ENCODE measurements around the gene CGB8. TPM values are rescaled to one million over a fixed set of nuclear protein-coding genes. Genes with fewer than 3 reads are reported as not detected.
A peak's percentile ranks its signal among the peaks of the same experiment; 100 is the strongest.
"Not testable (repeated sequence)": the region's sequence is repeated elsewhere in the genome, so short reads cannot be mapped to it uniquely, and the experiment has no call there.

CGB8 gene
- total RNA-seq, 3 donors from 2014 or later (not counting 1 experiment from before 2014, with no cell fraction given): not detected

DNA sequence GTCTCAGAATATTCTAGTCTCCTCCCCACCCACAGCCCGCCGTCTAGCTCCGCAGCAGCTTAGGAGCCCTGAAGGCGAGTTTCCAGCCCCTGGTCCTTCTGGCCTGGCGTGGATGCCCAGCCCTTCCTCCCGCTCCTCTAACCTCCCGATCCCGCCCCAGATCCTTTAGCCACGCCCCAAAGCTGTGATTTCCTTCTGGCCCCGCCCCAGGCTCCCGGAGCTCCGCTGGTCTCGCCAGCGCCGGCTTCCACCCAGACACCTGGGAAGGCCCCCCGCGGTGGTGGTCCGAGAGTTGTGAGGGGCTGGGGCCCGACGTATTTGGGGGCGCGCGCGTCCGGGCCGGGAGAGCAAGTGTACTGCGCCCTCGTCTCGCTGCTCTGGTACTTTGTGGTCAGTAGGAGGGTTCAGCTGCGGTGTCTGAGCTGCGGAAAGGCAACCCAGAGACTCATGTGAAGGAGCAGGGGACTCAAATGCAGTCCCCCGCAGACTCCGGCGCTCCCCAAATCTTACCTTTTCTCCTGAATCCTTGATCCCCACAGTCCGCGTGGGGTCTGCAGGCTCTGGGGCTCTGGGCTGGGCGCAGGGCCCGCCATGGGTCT is 8.8 kb upstream of the CGB8 start, which contains the start of gene CGB7:
CGB7 (minus strand) TSS at position 114 of the 599 bp plus-strand sequence. CDS start 2,374 bp downstream, outside the sequence.
- TF ChIP-seq, protein P1, sequence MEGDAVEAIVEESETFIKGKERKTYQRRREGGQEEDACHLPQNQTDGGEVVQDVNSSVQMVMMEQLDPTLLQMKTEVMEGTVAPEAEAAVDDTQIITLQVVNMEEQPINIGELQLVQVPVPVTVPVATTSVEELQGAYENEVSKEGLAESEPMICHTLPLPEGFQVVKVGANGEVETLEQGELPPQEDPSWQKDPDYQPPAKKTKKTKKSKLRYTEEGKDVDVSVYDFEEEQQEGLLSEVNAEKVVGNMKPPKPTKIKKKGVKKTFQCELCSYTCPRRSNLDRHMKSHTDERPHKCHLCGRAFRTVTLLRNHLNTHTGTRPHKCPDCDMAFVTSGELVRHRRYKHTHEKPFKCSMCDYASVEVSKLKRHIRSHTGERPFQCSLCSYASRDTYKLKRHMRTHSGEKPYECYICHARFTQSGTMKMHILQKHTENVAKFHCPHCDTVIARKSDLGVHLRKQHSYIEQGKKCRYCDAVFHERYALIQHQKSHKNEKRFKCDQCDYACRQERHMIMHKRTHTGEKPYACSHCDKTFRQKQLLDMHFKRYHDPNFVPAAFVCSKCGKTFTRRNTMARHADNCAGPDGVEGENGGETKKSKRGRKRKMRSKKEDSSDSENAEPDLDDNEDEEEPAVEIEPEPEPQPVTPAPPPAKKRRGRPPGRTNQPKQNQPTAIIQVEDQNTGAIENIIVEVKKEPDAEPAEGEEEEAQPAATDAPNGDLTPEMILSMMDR (IDR thresholded peaks at IDR 0.05): no peak
- intact Hi-C loops (cut with micrococcal nuclease): no loop called here
- Histone ChIP-seq H3K4me3 (ENCODE audit: low read length) (peak within 1 kb of the TSS; percentile 47), H3K36me3 (ENCODE audit: control insufficient read depth, insufficient read depth, low read length) (no peaks in the 10 kb centered on the region), H3K9me3 (ENCODE audit: control insufficient read depth, insufficient read depth, low read length) (no peaks in the 10 kb centered on the region), H3K27ac (ENCODE audit: low read length) (no peak within 1 kb of the TSS), H3K27me3 (ENCODE audit: control insufficient read depth, insufficient read depth, low read length) (peaks cover 30% of the 10 kb centered on the region), H3K4me1 (ENCODE audit: control insufficient read depth, insufficient read depth, low read length) (peaks cover 26% of the 10 kb centered on the region)
- H3K27me3 Mint-ChIP-seq (ENCODE audit: low read depth in 2 of 2): peaks cover 35 to 40% of the 10 kb centered on the region in 2 donors
- peak in 2 of 3 donors; percentile 11 to 34 for ATAC-seq
- H3K4me1 Mint-ChIP-seq: peaks cover 21 to 24% of the 10 kb centered on the region in 2 donors
- H3K27ac Mint-ChIP-seq: peak within 1 kb of the TSS in 1 of 2 donors; percentile 59
- H3K9me3 Mint-ChIP-seq: no peaks in the 10 kb centered on the region
- H3K4me3 Mint-ChIP-seq: peak within 1 kb of the TSS; percentile 87
- no peaks in the 10 kb centered on the region for H3K36me3 Mint-ChIP-seq
- DNase-seq: peak in 1 of 2 donors; percentile 54
- 5% methylated on average over 38 of the region's 38 CpGs for WGBS (ENCODE audit: insufficient coverage)

- Histone ChIP-seq H3K4me3 (ENCODE audit: low read length) (peak overlapping the region; percentile 47), H3K27me3 (ENCODE audit: control insufficient read depth, insufficient read depth, low read length) (peaks cover 30% of the 10 kb centered on the region), H3K4me1 (ENCODE audit: control insufficient read depth, insufficient read depth, low read length) (peaks cover 26% of the 10 kb centered on the region)
- H3K27ac ChIP-seq (ENCODE audit: low read length); H3K36me3 Mint-ChIP-seq; H3K36me3 ChIP-seq (ENCODE audit: control insufficient read depth, insufficient read depth, low read length); DNase-seq; H3K9me3 ChIP-seq (ENCODE audit: control insufficient read depth, insufficient read depth, low read length); H3K9me3 Mint-ChIP-seq; intact Hi-C loops (cut with micrococcal nuclease): not testable (repeated sequence)
- Mint-ChIP-seq H3K27ac (peak overlapping the region in 1 of 2 donors; percentile 59), H3K27me3 (ENCODE audit: low read depth in 2 of 2) (peaks cover 35 to 40% of the 10 kb centered on the region in 2 donors), H3K4me1 (peaks cover 21 to 24% of the 10 kb centered on the region in 2 donors), H3K4me3 (peak overlapping the region; percentile 87)
- 2% methylated on average over 34 of the region's 34 CpGs for WGBS (ENCODE audit: insufficient coverage)
- peak; percentile 28 to 42 (median 37) for ATAC-seq
These were observed 8.1 kb upstream of the CGB8 start for GRCh38 chr19:49056902-49057596.

GRCh38 chr19:49056101-49056901 is 7.4 kb upstream of the CGB8 start:
- whole genome bisulfite sequencing (ENCODE audit: insufficient coverage): under 1% methylated on average over 63 of the region's 63 CpGs
- H3K4me1 ChIP-seq (ENCODE audit: control insufficient read depth, insufficient read depth, low read length): peaks cover 26% of the 10 kb centered on the region
- H3K36me3 ChIP-seq (ENCODE audit: control insufficient read depth, insufficient read depth, low read length): no peaks in the 10 kb centered on the region
- H3K4me1 Mint-ChIP-seq: peaks cover 21 to 24% of the 10 kb centered on the region in 2 donors
- DNase-seq (peak; percentile 48 to 69), ATAC-seq (peak; percentile 71 to 78 (median 78))
- peaks cover 30% of the 10 kb centered on the region for H3K27me3 ChIP-seq (ENCODE audit: control insufficient read depth, insufficient read depth, low read length)
- H3K27ac Mint-ChIP-seq: peak overlapping the region in 1 of 2 donors; percentile 59
- H3K4me3 ChIP-seq (ENCODE audit: low read length): peak overlapping the region; percentile 47
- no peak overlapping the region for H3K27ac ChIP-seq (ENCODE audit: low read length)
- no peaks in the 10 kb centered on the region for H3K9me3 Mint-ChIP-seq
- TF ChIP-seq, protein P1 (IDR thresholded peaks at IDR 0.05): no peak
- intact Hi-C loops (cut with micrococcal nuclease): no loop called here
- peak overlapping the region; percentile 87 for H3K4me3 Mint-ChIP-seq
- peaks cover 35 to 39% of the 10 kb centered on the region in 2 donors for H3K27me3 Mint-ChIP-seq (ENCODE audit: low read depth in 2 of 2)
- no peaks in the 10 kb centered on the region for H3K36me3 Mint-ChIP-seq
- no peaks in the 10 kb centered on the region for H3K9me3 ChIP-seq (ENCODE audit: control insufficient read depth, insufficient read depth, low read length)

GRCh38 chr19:49050376-49051033 is 1.6 kb upstream of the CGB8 start:
- H3K4me1 ChIP-seq (ENCODE audit: control insufficient read depth, insufficient read depth, low read length); H3K27ac Mint-ChIP-seq; H3K27me3 ChIP-seq (ENCODE audit: control insufficient read depth, insufficient read depth, low read length); ATAC-seq; H3K9me3 ChIP-seq (ENCODE audit: control insufficient read depth, insufficient read depth, low read length); H3K36me3 Mint-ChIP-seq; H3K4me3 Mint-ChIP-seq; H3K4me1 Mint-ChIP-seq; H3K36me3 ChIP-seq (ENCODE audit: control insufficient read depth, insufficient read depth, low read length); DNase-seq; H3K27me3 Mint-ChIP-seq (ENCODE audit: low read depth in 2 of 2); H3K27ac ChIP-seq (ENCODE audit: low read length); H3K9me3 Mint-ChIP-seq; intact Hi-C loops (cut with micrococcal nuclease); H3K4me3 ChIP-seq (ENCODE audit: low read length): not testable (repeated sequence)
- WGBS (ENCODE audit: insufficient coverage): 83% methylated on average over 24 of the region's 24 CpGs

DNA sequence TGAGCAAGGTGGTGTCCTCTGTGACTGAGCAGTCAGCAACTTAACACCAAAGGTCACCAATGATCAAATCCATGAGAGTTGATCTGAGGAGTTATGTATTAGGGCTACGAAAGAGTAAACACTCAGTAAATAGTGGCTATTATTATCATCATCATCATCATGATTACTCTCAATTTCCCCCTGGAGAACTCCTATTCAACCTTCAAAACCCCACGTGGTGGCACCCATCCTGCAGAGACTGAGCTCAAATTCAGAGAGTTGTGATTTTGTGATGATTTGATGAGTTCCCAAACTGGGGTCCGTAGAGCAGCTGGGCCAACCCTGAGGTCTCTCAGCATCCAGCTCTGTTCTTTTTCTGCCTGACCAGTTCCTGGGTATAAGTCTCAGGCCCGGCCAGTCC is 923 bp upstream of the CGB8 start:
- intact Hi-C loops (cut with micrococcal nuclease); H3K4me3 ChIP-seq (ENCODE audit: low read length); ATAC-seq; H3K27ac ChIP-seq (ENCODE audit: low read length); H3K4me1 Mint-ChIP-seq; H3K9me3 Mint-ChIP-seq; H3K36me3 Mint-ChIP-seq; H3K27me3 Mint-ChIP-seq (ENCODE audit: low read depth in 2 of 2); H3K27me3 ChIP-seq (ENCODE audit: control insufficient read depth, insufficient read depth, low read length); H3K36me3 ChIP-seq (ENCODE audit: control insufficient read depth, insufficient read depth, low read length); H3K9me3 ChIP-seq (ENCODE audit: control insufficient read depth, insufficient read depth, low read length); DNase-seq; H3K4me3 Mint-ChIP-seq; H3K4me1 ChIP-seq (ENCODE audit: control insufficient read depth, insufficient read depth, low read length); H3K27ac Mint-ChIP-seq: not testable (repeated sequence)
- 100% methylated on average over 1 of the region's 4 CpGs for WGBS (ENCODE audit: insufficient coverage)

- H3K9me3 ChIP-seq (ENCODE audit: control insufficient read depth, insufficient read depth, low read length); DNase-seq; H3K27me3 ChIP-seq (ENCODE audit: control insufficient read depth, insufficient read depth, low read length); H3K36me3 Mint-ChIP-seq; H3K4me1 Mint-ChIP-seq; H3K9me3 Mint-ChIP-seq; H3K36me3 ChIP-seq (ENCODE audit: control insufficient read depth, insufficient read depth, low read length); H3K4me1 ChIP-seq (ENCODE audit: control insufficient read depth, insufficient read depth, low read length); H3K27me3 Mint-ChIP-seq (ENCODE audit: low read depth in 2 of 2); H3K27ac Mint-ChIP-seq; ATAC-seq; H3K27ac ChIP-seq (ENCODE audit: low read length); H3K4me3 ChIP-seq (ENCODE audit: low read length); intact Hi-C loops (cut with micrococcal nuclease); H3K4me3 Mint-ChIP-seq: not testable (repeated sequence)
- WGBS (ENCODE audit: insufficient coverage): 77% methylated on average over 13 of the region's 15 CpGs
These were observed 5.4 kb downstream of the CGB8 start, which contains the start of gene CGB5 for GRCh38 chr19:49043548-49043947. Gene CGB5, plus strand, starts transcription at chr19:49043848. Its CDS starts 362 bp downstream, at chr19:49044210.

All from natural killer cell (primary cell).